ENCODE results near the gene TUG1.

The TUG1 gene

GRCh38 chr22:30943368-30943767 lies 25.7 kb upstream of the TUG1 start:
- ChIA-PET POLR2A (no interaction called here), CTCF (interaction anchor here (0.9 to 1.0 kb wide), 2 partner anchors 9 to 206 kb away, joined by 3 read pairs; no protein-coding TSS in a partner anchor)
- DNase-seq (ENCODE audit: low read depth, low spot score): no peak
- no peak overlapping the region for H3K4me3 ChIP-seq (ENCODE audit: low read depth, low read length)
- no peak for TF ChIP-seq CTCF (IDR thresholded peaks at IDR 0.05; ENCODE audit: insufficient read depth, low read length, missing control alignments)

GRCh38 chr22:30944986-30945385 lies 24.1 kb upstream of the TUG1 start:
- DNase-seq (ENCODE audit: low read depth, low spot score): no peak
- ChIA-PET POLR2A (no interaction called here), CTCF (interaction anchor here (0.7 to 3.1 kb wide), 11 partner anchors 14 to 328 kb away, joined by 3 to 94 read pairs (median 10); partner anchors contain the start of gene SELENOM)
- no peak for TF ChIP-seq CTCF (IDR thresholded peaks at IDR 0.05; ENCODE audit: insufficient read depth, low read length, missing control alignments)
- no peak overlapping the region for H3K4me3 ChIP-seq (ENCODE audit: low read depth, low read length)

- no peak for DNase-seq (ENCODE audit: low read depth, low spot score)
These were observed 23.4 kb upstream of the TUG1 start for GRCh38 chr22:30945653-30946052.

GRCh38 chr22:30946354-30946753 lies 22.7 kb upstream of the TUG1 start:
- CTCF ChIA-PET: interaction anchor here (0.8 to 3.1 kb wide), 25 partner anchors 9 to 327 kb away, joined by 3 to 94 read pairs (median 5); partner anchors contain the start of genes MORC2, SELENOM and SMTN
- no peak for DNase-seq (ENCODE audit: low read depth, low spot score)
- POLR2A ChIA-PET: interaction anchor here (1.0 kb wide), 1 partner anchor 139 kb away, joined by 4 read pairs; no protein-coding TSS in a partner anchor
- TF ChIP-seq CTCF (IDR thresholded peaks at IDR 0.05; ENCODE audit: insufficient read depth, low read length, missing control alignments): no peak
- no peak overlapping the region for H3K4me3 ChIP-seq (ENCODE audit: low read depth, low read length)

More at GRCh38 chr22:30945653-30946052, 23.4 kb upstream of the TUG1 start:
- POLR2A ChIA-PET: interaction anchor here (1.0 kb wide), 1 partner anchor 140 kb away, joined by 4 read pairs; no protein-coding TSS in a partner anchor
- TF ChIP-seq CTCF (IDR thresholded peaks at IDR 0.05; ENCODE audit: insufficient read depth, low read length, missing control alignments): no peak
- H3K4me3 ChIP-seq (ENCODE audit: low read depth, low read length): no peak overlapping the region
- CTCF ChIA-PET: interaction anchor here (0.7 to 3.1 kb wide), 16 partner anchors 10 to 327 kb away, joined by 3 to 94 read pairs (median 6); partner anchors contain the start of genes SELENOM and SMTN

GRCh38 chr22:30947173-30947815 lies 21.8 kb upstream of the TUG1 start:
- ChIA-PET CTCF (interaction anchor here (0.7 to 3.1 kb wide), 22 partner anchors 9 to 326 kb away, joined by 3 to 94 read pairs (median 5); partner anchors contain the start of genes MORC2, SELENOM and SMTN), POLR2A (no interaction called here)
- TF ChIP-seq CTCF (IDR thresholded peaks at IDR 0.05; ENCODE audit: insufficient read depth, low read length, missing control alignments): no peak
- no peak overlapping the region for H3K4me3 ChIP-seq (ENCODE audit: low read depth, low read length)
- no peak for DNase-seq (ENCODE audit: low read depth, low spot score)

GRCh38 chr22:30947816-30948454 lies 21.1 kb upstream of the TUG1 start:
- POLR2A ChIA-PET: no interaction called here

More at GRCh38 chr22:30947816-30948454, 21.1 kb upstream of the TUG1 start:
- CTCF ChIA-PET: interaction anchor here (0.9 to 4.2 kb wide), 15 partner anchors 10 to 325 kb away, joined by 3 to 94 read pairs (median 6); partner anchors contain the start of genes MORC2, SELENOM, SMTN and TUG1
- TF ChIP-seq CTCF (IDR thresholded peaks at IDR 0.05; ENCODE audit: insufficient read depth, low read length, missing control alignments): peak; percentile 40
- peak; percentile 16 for DNase-seq (ENCODE audit: low read depth, low spot score)
- no peak overlapping the region for H3K4me3 ChIP-seq (ENCODE audit: low read depth, low read length)
